Mucosa of rectum (tissue), 2 donors: ENCODE data around the gene MAZ.

Source experiments
- H3K27ac ChIP-seq, 2 donors: one replicate each; pipeline ENCODE4 v1.7.0; 2013; ENCODE audit warnings: inconsistent platforms in 2 of 2, low read depth in 2 of 2, low read length in 2 of 2
- H3K27me3 ChIP-seq, 2 donors: one replicate each; pipeline ENCODE4 v1.7.0; 2013; ENCODE audit warnings: low read length in 2 of 2; ENCODE audit not compliant: control insufficient read depth in 2 of 2, insufficient read depth in 2 of 2
- H3K36me3 ChIP-seq, 2 donors: one replicate each; pipeline ENCODE4 v1.7.0; 2013; ENCODE audit warnings: low read length in 2 of 2; ENCODE audit not compliant: control insufficient read depth in 2 of 2, insufficient read depth in 2 of 2
- H3K4me1 ChIP-seq, 2 donors: one replicate each; pipeline ENCODE4 v1.7.0; 2013; ENCODE audit warnings: low read length in 2 of 2, mild to moderate bottlenecking in 1 of 2; ENCODE audit not compliant: control insufficient read depth in 2 of 2, insufficient read depth in 2 of 2
- H3K4me3 ChIP-seq, 2 donors: one replicate each; pipeline ENCODE4 v1.7.0; 2013; ENCODE audit warnings: low read length in 2 of 2
- H3K9ac ChIP-seq, 2 donors: one replicate each; pipeline ENCODE4 v1.7.0; 2013; ENCODE audit warnings: low read length in 2 of 2, low read depth in 1 of 2, mild to moderate bottlenecking in 1 of 2
- H3K9me3 ChIP-seq, 2 donors: one replicate each; pipeline ENCODE4 v1.7.0; 2013; ENCODE audit warnings: low read length in 2 of 2; ENCODE audit not compliant: control insufficient read depth in 2 of 2
- donor health status: healthy.
- donor health status: Normal muscosa, but diverticular disease.

MAZ gene

GRCh38 chr16:29854520-29855100, 48.3 kb downstream of the MAZ start:
- no peak overlapping the region for H3K27ac ChIP-seq
- H3K27me3 ChIP-seq = no peaks in the 10 kb centered on the region
- H3K9me3 ChIP-seq = no peaks in the 10 kb centered on the region
- H3K4me1 ChIP-seq = no peaks in the 10 kb centered on the region
- no peak overlapping the region for H3K9ac ChIP-seq
- H3K36me3 ChIP-seq = peaks cover 13 to 15% of the 10 kb centered on the region in 2 donors
- H3K4me3 ChIP-seq = no peak overlapping the region

GRCh38 chr16:29857133-29857760, 50.9 kb downstream of the MAZ start:
- H3K9ac ChIP-seq = no peak overlapping the region
- no peak overlapping the region for H3K4me3 ChIP-seq
- H3K27me3 ChIP-seq = no peaks in the 10 kb centered on the region
- peaks cover 7 to 11% of the 10 kb centered on the region in 2 donors for H3K4me1 ChIP-seq
- H3K9me3 ChIP-seq = no peaks in the 10 kb centered on the region
- H3K27ac ChIP-seq = no peak overlapping the region
- peaks cover 21 to 31% of the 10 kb centered on the region in 2 donors for H3K36me3 ChIP-seq

DNA sequence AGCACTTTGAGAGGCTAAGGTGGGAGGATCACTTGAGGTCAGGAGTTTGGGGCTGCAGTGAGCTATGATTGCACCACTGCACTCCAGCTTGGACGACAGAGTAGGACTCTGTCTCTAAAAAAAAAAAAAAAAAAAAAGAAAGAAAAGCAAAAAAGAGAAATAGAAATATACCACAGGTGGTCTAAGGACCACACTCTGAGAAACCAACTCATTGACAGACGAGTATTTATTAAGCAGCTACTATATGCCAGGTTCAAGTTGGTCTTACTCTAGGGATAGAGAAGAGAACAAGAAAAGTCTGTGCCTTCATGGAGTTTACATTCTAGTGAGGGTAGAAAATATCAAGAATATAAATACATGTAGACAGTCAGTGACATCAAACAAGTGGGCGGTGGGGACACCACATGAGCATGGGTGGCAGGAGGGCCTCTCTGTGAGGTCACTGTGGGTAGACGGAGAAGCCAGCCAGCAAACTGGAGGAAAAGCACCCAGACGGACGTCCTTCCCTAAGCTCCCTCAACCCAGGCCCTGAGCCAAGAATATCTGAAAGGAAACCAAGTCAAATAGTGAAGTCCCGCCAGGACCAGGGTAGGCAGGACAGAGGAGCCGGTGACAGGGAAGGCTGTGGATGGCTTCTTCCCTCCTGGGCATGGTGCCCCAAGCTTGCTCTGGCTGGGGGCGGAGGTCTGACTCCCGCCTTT, 52.0 kb downstream of the MAZ start:
- H3K27ac ChIP-seq = no peak overlapping the region
- H3K4me3 ChIP-seq = no peak overlapping the region
- peaks cover 11 to 13% of the 10 kb centered on the region in 2 donors for H3K4me1 ChIP-seq
- H3K9me3 ChIP-seq = no peaks in the 10 kb centered on the region
- H3K9ac ChIP-seq = no peak overlapping the region
- H3K36me3 ChIP-seq = peaks cover 21 to 31% of the 10 kb centered on the region in 2 donors
- no peaks in the 10 kb centered on the region for H3K27me3 ChIP-seq

- Histone ChIP-seq H3K27me3 (no peaks in the 10 kb centered on the region), H3K4me3 (no peak overlapping the region), H3K9me3 (no peaks in the 10 kb centered on the region), H3K9ac (no peak overlapping the region), H3K36me3 (peaks cover 21 to 31% of the 10 kb centered on the region in 2 donors), H3K4me1 (peaks cover 13 to 15% of the 10 kb centered on the region in 2 donors), H3K27ac (no peak overlapping the region)
Observed at GRCh38 chr16:29858974-29859373, 52.6 kb downstream of the MAZ start.

GRCh38 chr16:29860218-29860617, 53.9 kb downstream of the MAZ start:
- no peak overlapping the region for H3K4me3 ChIP-seq
- no peaks in the 10 kb centered on the region for H3K27me3 ChIP-seq
- H3K4me1 ChIP-seq = peaks cover 13 to 15% of the 10 kb centered on the region in 2 donors
- no peak overlapping the region for H3K27ac ChIP-seq
- no peaks in the 10 kb centered on the region for H3K9me3 ChIP-seq
- H3K36me3 ChIP-seq = peaks cover 21 to 31% of the 10 kb centered on the region in 2 donors
- no peak overlapping the region for H3K9ac ChIP-seq
